ENCODE results near the gene ACAP1.

Gene ACAP1

GRCh38 chr17:7327056-7327455 lies 9.3 kb upstream of the ACAP1 start:
- ChIA-PET CTCF (interaction anchor here (1.0 to 4.9 kb wide), 6 partner anchors 9 to 234 kb away, joined by 3 to 39 read pairs (median 19); partner anchors contain the start of genes ACAP1, GPS2 and SENP3), POLR2A (no interaction called here)
- no peak overlapping the region for H3K4me3 ChIP-seq (ENCODE audit: low read depth, low read length)
- no peak for TF ChIP-seq CTCF (IDR thresholded peaks at IDR 0.05; ENCODE audit: insufficient read depth, low read length, missing control alignments)
- DNase-seq (ENCODE audit: low read depth, low spot score), result no peak

GRCh38 chr17:7327501-7327900 lies 8.8 kb upstream of the ACAP1 start:
- DNase-seq (ENCODE audit: low read depth, low spot score), result no peak
- CTCF ChIA-PET, result interaction anchor here (1.0 to 4.9 kb wide), 5 partner anchors 9 to 233 kb away, joined by 3 to 39 read pairs (median 20); partner anchors contain the start of genes ACAP1, GPS2 and SENP3
- TF ChIP-seq CTCF (IDR thresholded peaks at IDR 0.05; ENCODE audit: insufficient read depth, low read length, missing control alignments), result no peak
- POLR2A ChIA-PET, result interaction anchor here (1.4 kb wide), 1 partner anchor 14 kb away, joined by 4 read pairs; no protein-coding TSS in a partner anchor
- H3K4me3 ChIP-seq (ENCODE audit: low read depth, low read length), result no peak overlapping the region

- peak overlapping the region; percentile 96 for H3K4me3 ChIP-seq (ENCODE audit: low read depth, low read length)
- no peak for DNase-seq (ENCODE audit: low read depth, low spot score)
- CTCF ChIA-PET, result interaction anchor here (0.6 to 3.7 kb wide), 7 partner anchors 8 to 233 kb away, joined by 3 to 20 read pairs (median 3); partner anchors contain the start of genes ACAP1 and SENP3
- POLR2A ChIA-PET, result interaction anchor here (1.4 kb wide), 1 partner anchor 15 kb away, joined by 4 read pairs; no protein-coding TSS in a partner anchor
- no peak for TF ChIP-seq CTCF (IDR thresholded peaks at IDR 0.05; ENCODE audit: insufficient read depth, low read length, missing control alignments)
These were observed 8.3 kb upstream of the ACAP1 start for GRCh38 chr17:7328009-7328408.

- ChIA-PET CTCF (interaction anchor here (0.6 to 3.5 kb wide), 10 partner anchors 9 to 283 kb away, joined by 3 to 30 read pairs (median 5); partner anchors contain the start of genes SENP3 and SLC2A4), POLR2A (interaction anchor here (0.6 to 2.3 kb wide), 10 partner anchors 12 to 357 kb away, joined by 3 to 20 read pairs (median 6); partner anchors contain the start of genes GPS2 and POLR2A)
These were observed 7.4 kb upstream of the ACAP1 start, which contains the start of gene NEURL4 for GRCh38 chr17:7328840-7329373. TSS of gene NEURL4 (minus strand) at chr17:7329335. CDS start at chr17:7329312, 23 bp downstream.

GRCh38 chr17:7329374-7329996 lies 6.8 kb upstream of the ACAP1 start:
- ChIA-PET CTCF (interaction anchor here (0.7 to 3.5 kb wide), 10 partner anchors 11 to 284 kb away, joined by 3 to 30 read pairs (median 5); partner anchors contain the start of genes SLC2A4 and TMEM95), POLR2A (interaction anchor here (0.6 to 2.3 kb wide), 15 partner anchors 9 to 356 kb away, joined by 3 to 20 read pairs (median 5); partner anchors contain the start of genes GPS2, POLR2A and TMEM256)
- TF ChIP-seq CTCF (IDR thresholded peaks at IDR 0.05; ENCODE audit: insufficient read depth, low read length, missing control alignments), result no peak
- H3K4me3 ChIP-seq (ENCODE audit: low read depth, low read length), result peak overlapping the region; percentile 96
- DNase-seq (ENCODE audit: low read depth, low spot score), result peak; percentile 96

More at GRCh38 chr17:7328840-7329373, 7.4 kb upstream of the ACAP1 start, which contains the start of gene NEURL4:
- peak within 1 kb of the TSS; percentile 96 for H3K4me3 ChIP-seq (ENCODE audit: low read depth, low read length)
- no peak for TF ChIP-seq CTCF (IDR thresholded peaks at IDR 0.05; ENCODE audit: insufficient read depth, low read length, missing control alignments)
- DNase-seq (ENCODE audit: low read depth, low spot score), result no peak
